Measurements from ENCODE around the gene FRAS1.

GRCh38 chr4:78166622-78167021 is 109.5 kb downstream of the FRAS1 start:
- TF ChIP-seq ZNF384 (IDR thresholded peaks at IDR 0.05) (no peak), TARDBP (IDR thresholded peaks at IDR 0.05) (no peak), SP1 (IDR thresholded peaks at IDR 0.05) (no peak), SUZ12 (IDR thresholded peaks at IDR 0.05) (no peak), FOXK2 (IDR thresholded peaks at IDR 0.05) (no peak), BHLHE40 (IDR thresholded peaks at IDR 0.05; ENCODE audit: borderline replicate concordance) (no peak), LEF1 (IDR thresholded peaks at IDR 0.05; ENCODE audit: borderline replicate concordance) (no peak), HDGF (IDR thresholded peaks at IDR 0.05; ENCODE audit: borderline replicate concordance) (no peak), FOXM1 (IDR thresholded peaks at IDR 0.05; ENCODE audit: borderline replicate concordance) (no peak)

Measured in HEK293T (cell line).